GM18520 (cell line): ENCODE data around the gene PTX3.

Source experiments
- ATAC-seq: cut with Tn5 transposase; IDR thresholded peaks from one replicate; pipeline ENCODE4 v1.9.1; 2021; ENCODE audit not compliant: unreplicated experiment

Gene PTX3

DNA sequence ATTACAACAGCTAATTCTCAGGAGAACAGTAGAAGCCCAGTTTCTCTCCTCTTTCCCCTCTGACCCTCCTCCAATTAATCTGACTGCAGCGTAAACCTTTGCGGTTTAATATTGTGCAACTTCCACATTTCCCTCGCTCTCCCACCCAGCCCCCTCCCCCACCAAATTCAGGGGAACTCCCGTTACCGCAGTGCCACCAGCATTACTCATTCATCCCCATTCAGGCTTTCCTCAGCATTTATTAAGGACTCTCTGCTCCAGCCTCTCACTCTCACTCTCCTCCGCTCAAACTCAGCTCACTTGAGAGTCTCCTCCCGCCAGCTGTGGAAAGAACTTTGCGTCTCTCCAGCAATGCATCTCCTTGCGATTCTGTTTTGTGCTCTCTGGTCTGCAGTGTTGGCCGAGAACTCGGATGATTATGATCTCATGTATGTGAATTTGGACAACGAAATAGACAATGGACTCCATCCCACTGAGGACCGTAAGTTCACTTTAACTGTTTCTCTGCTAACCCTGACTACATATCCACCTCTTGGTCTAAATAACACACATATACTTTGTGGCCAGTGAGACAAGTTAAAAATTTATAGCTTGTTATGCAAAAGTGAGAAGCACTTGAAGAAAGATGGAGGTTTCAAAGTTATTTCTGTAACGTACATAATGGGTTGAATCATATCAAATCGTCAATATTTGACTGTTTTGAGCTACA lies at the start of gene PTX3:
Gene PTX3, plus strand, starts transcription at position 268 of the 709 bp plus-strand sequence. Its CDS starts 84 bp downstream, at position 352.
- ATAC-seq, result no peak

DNA sequence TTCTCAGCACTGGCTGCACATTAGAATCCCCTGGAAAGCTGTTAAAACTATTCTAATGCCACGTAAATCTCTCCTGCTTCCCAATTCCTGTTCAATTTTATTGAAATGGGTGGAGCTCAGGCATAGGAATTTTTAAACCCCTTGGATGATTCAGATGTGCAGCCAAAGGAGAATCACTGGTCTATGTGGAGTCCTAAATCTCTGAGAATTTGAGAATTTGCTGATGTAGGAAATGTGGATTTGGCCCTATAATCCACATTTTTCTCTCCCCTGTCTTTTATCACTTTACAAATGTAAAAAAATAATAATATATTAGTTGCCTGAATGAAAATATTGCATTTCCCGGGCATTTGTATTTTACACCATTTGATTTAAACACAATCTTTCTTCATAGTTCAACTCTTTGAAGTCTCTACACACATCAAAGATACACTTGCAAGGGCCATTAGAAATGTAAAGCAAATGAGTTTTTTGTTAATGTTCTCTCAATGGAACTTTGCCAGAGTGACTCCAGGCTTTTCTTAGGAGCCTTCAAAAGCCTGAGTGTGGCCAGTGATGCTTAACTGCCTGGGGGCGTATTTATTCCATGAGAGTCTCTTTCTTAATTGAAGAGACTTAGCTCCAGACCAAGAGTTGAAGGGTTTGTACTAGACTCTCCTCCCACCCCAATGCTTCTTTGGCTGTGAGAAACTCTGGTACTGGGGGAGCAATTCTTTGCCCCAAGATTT lies 48.8 kb upstream of the PTX3 start:
- no peak for ATAC-seq

DNA sequence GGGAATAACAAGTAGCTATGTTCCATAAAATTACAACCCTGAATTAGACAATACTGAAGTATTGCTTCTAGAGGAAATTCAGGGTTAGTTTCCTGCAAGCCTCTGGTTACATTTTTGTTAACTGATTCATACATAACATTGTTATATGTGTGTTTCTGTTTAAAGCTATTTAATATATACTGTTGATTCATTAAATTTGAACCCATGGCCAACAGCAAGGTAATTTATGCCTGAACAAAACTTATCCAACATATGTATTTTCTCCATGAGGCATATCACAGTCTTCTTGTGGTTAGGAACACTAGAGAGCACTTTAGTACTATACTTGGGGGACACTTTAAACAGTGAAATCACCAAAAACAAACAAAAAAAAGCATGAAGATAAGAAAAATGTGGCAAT lies 47.7 kb upstream of the PTX3 start:
- ATAC-seq, result no peak

GRCh38 chr3:157390713-157391515 lies 45.7 kb upstream of the PTX3 start:
- no peak for ATAC-seq

DNA sequence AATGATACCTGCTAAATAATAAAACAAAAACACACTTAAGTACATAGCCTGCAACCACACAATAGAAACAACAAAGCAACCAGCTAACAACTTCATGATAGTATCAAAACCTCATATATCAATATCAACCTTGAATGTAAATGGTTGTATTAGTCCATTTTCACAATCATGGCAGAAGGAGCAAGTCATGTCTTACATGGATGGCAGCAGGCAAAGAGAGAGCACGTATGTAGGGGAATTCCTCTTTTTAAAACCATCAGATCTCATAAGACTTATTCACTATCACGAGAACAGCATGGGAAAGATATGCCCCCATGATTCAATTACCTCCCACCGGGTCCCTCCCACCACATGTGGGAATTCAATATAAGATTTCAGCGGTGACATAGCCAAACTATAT lies 44.5 kb upstream of the PTX3 start:
- ATAC-seq, result no peak

- ATAC-seq, result no peak
Observed at GRCh38 chr3:157393113-157393512, 43.5 kb upstream of the PTX3 start.

DNA sequence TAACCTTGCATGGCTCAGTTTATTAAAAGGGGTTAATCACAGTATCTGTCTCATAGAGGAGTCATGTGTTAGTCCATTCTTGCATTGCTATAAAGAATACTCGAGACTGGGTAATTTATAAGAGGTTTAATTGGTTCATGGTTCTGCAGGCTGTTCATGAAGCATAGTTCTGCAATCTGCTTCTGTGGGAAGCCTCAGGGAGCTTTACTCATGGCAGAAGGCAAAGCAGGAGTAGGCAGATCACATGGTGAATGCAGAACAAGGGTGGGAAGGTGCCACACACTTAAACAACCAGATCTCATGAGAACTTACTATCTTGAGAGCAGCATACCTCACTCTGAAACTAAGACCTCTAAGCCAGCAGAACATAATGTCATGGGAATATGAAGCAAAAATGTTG lies 42.2 kb upstream of the PTX3 start:
- ATAC-seq, result no peak

DNA sequence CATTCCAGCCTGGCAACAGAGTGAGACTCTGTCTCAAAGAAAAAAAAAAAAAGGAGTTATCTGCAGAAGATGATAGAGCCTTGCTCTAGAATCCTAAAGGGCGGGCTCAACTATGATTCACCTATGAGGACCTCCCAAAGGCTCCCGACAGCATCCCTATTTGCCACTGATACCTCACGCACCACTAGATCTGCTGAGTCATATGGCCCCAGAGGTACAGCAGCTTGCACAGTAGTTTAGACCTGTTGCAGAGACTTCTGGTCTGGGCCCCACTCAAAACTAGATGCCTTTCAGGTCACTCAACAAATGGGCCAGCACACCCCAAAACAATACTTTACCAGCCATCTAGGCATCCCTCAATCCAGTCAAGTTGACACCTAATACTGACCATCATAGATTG lies 38.1 kb upstream of the PTX3 start:
- ATAC-seq, result no peak

DNA sequence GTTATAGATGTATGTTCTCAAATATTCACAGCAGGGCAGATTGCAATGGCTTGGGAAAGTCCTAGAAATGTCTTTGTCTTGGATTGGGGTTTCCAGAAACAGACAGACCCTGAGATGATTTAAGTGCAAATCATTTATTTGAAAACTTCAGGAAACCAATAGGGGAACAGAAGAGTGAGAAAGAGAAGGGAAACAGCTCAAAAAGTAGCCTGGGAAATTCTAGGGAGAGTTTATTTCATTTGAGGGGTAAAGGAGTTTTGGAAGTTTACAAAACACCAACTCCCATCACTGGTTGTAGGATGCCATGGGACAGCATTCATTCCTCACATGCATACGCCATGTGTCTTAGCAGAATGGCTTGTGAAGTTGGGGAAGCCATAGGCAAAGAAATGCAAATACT lies 32.3 kb upstream of the PTX3 start:
- no peak for ATAC-seq

DNA sequence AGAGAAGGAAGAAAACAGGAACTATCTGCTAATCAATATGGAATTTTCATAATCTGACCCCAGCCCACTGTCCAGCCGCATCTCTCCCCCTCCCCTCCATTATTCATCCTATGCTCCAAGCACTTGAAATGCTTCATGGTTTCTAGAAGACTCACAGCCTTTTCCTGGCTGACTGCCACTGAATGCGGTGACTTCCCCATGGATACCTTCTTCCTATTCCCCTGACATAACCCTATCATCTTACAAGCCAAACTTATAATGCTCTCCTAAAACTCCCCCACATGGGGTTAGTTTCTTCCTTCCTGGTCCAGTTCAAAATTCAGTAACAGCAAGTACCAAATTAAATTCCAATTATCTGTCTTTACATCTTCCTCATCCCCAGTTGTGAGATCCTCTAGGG lies 31.2 kb upstream of the PTX3 start:
- ATAC-seq, result no peak

DNA sequence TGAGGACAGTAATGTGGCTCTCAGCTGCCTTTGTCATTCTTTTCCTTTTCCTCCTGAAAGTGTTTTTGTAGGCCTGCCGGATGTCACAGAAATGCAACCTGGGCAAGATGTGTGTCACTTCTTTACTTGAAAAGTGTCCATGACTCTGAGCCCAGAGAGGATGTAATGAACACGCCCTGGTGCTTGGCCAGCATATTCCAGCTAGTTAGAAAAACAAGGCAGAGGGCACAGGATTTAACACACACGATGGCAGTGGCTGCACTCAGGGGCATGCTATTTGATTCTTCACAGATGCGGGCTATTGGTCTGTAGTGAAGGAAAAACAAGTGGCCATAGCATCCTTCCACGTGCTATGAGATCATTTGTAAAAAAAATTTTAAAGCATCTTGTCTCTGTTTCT lies 30.3 kb upstream of the PTX3 start:
- ATAC-seq, result no peak

DNA sequence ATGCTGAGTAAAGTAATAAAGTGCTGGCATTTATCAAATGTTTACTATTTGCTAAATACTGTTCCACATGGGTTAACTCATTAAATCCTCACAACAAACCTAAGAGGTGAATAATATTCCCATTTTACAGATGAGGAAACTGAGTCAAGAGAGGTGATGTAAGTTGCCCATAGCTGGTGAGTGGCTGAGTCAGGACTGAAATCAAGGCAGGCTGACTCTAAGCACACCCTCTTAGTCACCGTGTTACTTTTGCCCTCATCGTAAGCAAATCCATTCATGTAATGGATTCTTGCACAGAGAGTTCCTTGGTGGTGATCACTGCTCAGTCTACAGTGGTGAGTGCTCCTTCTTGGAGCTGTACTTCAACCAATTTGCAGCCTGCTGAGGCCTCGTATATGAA lies 28.9 kb upstream of the PTX3 start:
- no peak for ATAC-seq

- ATAC-seq, result no peak
Observed at GRCh38 chr3:157408499-157409149, 28.0 kb upstream of the PTX3 start.

GRCh38 chr3:157409516-157409915 lies 27.1 kb upstream of the PTX3 start:
- no peak for ATAC-seq

GRCh38 chr3:157410945-157411344 lies 25.7 kb upstream of the PTX3 start:
- ATAC-seq, result no peak

- no peak for ATAC-seq
Observed at GRCh38 chr3:157412323-157412855, 24.3 kb upstream of the PTX3 start.

GRCh38 chr3:157414861-157415260 lies 21.8 kb upstream of the PTX3 start:
- ATAC-seq, result no peak

GRCh38 chr3:157416347-157417087 lies 20.1 kb upstream of the PTX3 start:
- no peak for ATAC-seq

- ATAC-seq, result no peak
Observed at GRCh38 chr3:157417247-157417646, 19.4 kb upstream of the PTX3 start.

- ATAC-seq, result no peak
Observed at GRCh38 chr3:157418104-157418503, 18.5 kb upstream of the PTX3 start.
